Prostate gland (tissue), 2 donors: ENCODE data around the gene ZCCHC7. TPM values are rescaled to one million over a fixed set of nuclear protein-coding genes. Genes with fewer than 3 reads are reported as not detected.

Experiments
- DNase-seq: peaks from one replicate; pipeline ENCODE4 v3.0.0-alpha.2; 2019; ENCODE audit warnings: low spot score
- H3K27ac ChIP-seq, 2 donors: fragments of 200-600 bp; sonication (generic); 2 replicates each; pipeline ENCODE4 v1.5.1; 2017 to 2019
- H3K27me3 ChIP-seq: fragments of 200-600 bp; sonication (generic); replicated peaks from 2 replicates; pipeline ENCODE4 v1.5.1; 2019; ENCODE audit not compliant: insufficient read depth
- H3K36me3 ChIP-seq, 2 donors: fragments of 200-600 bp; sonication (generic); 1 replicate in 1 of 2; 2 replicates in 1 of 2; pipeline versions ENCODE4 v1.5.1 to v1.8.1; 2017 to 2019
- H3K4me1 ChIP-seq: fragments of 200-600 bp; sonication (generic); replicated peaks from 2 replicates; pipeline ENCODE4 v1.5.1; 2019
- H3K4me3 ChIP-seq, 2 donors: fragments of 200-600 bp; sonication (generic); 2 replicates each; pipeline ENCODE4 v1.5.1; 2017 to 2019
- H3K9me3 ChIP-seq: fragments of 200-600 bp; sonication (generic); 2 replicates; pipeline ENCODE4 v1.5.1; 2017
- CTCF ChIP-seq, 4 experiments: fragments of 200-600 bp in 2 of 4; fragments of 450-650 bp in 2 of 4; sonication (generic) in 2 of 4; IDR thresholded peaks; 1 replicate in 3 of 4; 2 replicates in 1 of 4; pipeline ENCODE4 v1.5.1; 2016 to 2019; ENCODE audit warnings: antibody characterized with exemption in 4 of 4, mild to moderate bottlenecking in 2 of 4, moderate library complexity in 2 of 4
- POLR2A ChIP-seq: fragments of 450-650 bp; IDR thresholded peaks from one replicate; pipeline ENCODE4 v1.6.1; 2016; ENCODE audit warnings: antibody characterized with exemption, mild to moderate bottlenecking
- POLR2AphosphoS5 ChIP-seq: sonication (generic); formaldehyde crosslinking; IDR thresholded peaks from one replicate; pipeline ENCODE4 v1.6.1; 2017; ENCODE audit warnings: antibody characterized with exemption
- WGBS: methylation state at CpG from one replicate; pipeline ENCODE4 v1.1.5; 2018; 5-methylcytosine and 5-hydroxymethylcytosine counted together
- intact Hi-C: fragments of 100-400 bp; cut with DNase I; formaldehyde crosslinking; loops from one replicate; pipeline ENCODE4 v1.14.2; 2022
- total RNA-seq, 2 donors: library from RNA; depleted of rRNA; stranded (reverse); fragments of >200 nt; gene quantifications; one replicate each; pipeline ENCODE4 v1.1.0, GENCODE V29; 2016

ZCCHC7 gene
- total RNA-seq, 2 donors from 2014 or later: 12.7 to 14.2 TPM

GRCh38 chr9:37150415-37150814 lies 30.0 kb downstream of the ZCCHC7 start:
- no peak for DNase-seq
- no peaks in the 10 kb centered on the region for H3K9me3 ChIP-seq
- H3K27me3 ChIP-seq: no peaks in the 10 kb centered on the region
- H3K4me3 ChIP-seq: no peak overlapping the region
- intact Hi-C loops: no loop called here
- TF ChIP-seq POLR2A (no peak), POLR2AphosphoS5 (no peak)
- H3K27ac ChIP-seq: no peak overlapping the region
- no peaks in the 10 kb centered on the region for H3K4me1 ChIP-seq
- no peaks in the 10 kb centered on the region for H3K36me3 ChIP-seq

GRCh38 chr9:37151812-37152211 lies 31.4 kb downstream of the ZCCHC7 start:
- Histone ChIP-seq H3K4me1 (no peaks in the 10 kb centered on the region), H3K9me3 (no peaks in the 10 kb centered on the region), H3K27me3 (no peaks in the 10 kb centered on the region), H3K36me3 (no peaks in the 10 kb centered on the region), H3K27ac (no peak overlapping the region), H3K4me3 (no peak overlapping the region)
- 7% methylated on average over 1 of the region's 1 CpG for WGBS
- intact Hi-C loops: no loop called here
- no peak for TF ChIP-seq CTCF (IDR thresholded peaks at IDR 0.05)
- no peak for TF ChIP-seq POLR2A
- no peak for TF ChIP-seq POLR2AphosphoS5
- DNase-seq: no peak

GRCh38 chr9:37152365-37152764 lies 32.0 kb downstream of the ZCCHC7 start:
- no peaks in the 10 kb centered on the region for H3K9me3 ChIP-seq
- 38% methylated on average over 2 of the region's 2 CpGs for WGBS
- intact Hi-C loops: no loop called here
- H3K36me3 ChIP-seq: no peaks in the 10 kb centered on the region
- no peak overlapping the region for H3K4me3 ChIP-seq
- TF ChIP-seq POLR2AphosphoS5 (no peak), POLR2A (no peak), CTCF (IDR thresholded peaks at IDR 0.05) (no peak)
- no peaks in the 10 kb centered on the region for H3K27me3 ChIP-seq
- H3K27ac ChIP-seq: no peak overlapping the region
- H3K4me1 ChIP-seq: no peaks in the 10 kb centered on the region
- DNase-seq: no peak

- WGBS: 62% methylated on average over 2 of the region's 2 CpGs
Observed at GRCh38 chr9:37155601-37156000, 35.2 kb downstream of the ZCCHC7 start.

GRCh38 chr9:37156205-37156604 lies 35.8 kb downstream of the ZCCHC7 start:
- TF ChIP-seq POLR2A (no peak), POLR2AphosphoS5 (no peak), CTCF (IDR thresholded peaks at IDR 0.05) (no peak)
- intact Hi-C loops: no loop called here

More at GRCh38 chr9:37155601-37156000, 35.2 kb downstream of the ZCCHC7 start:
- Histone ChIP-seq H3K27ac (no peak overlapping the region), H3K9me3 (no peaks in the 10 kb centered on the region), H3K27me3 (no peaks in the 10 kb centered on the region), H3K36me3 (no peaks in the 10 kb centered on the region), H3K4me3 (no peak overlapping the region), H3K4me1 (no peaks in the 10 kb centered on the region)
- no peak for DNase-seq
- TF ChIP-seq CTCF (IDR thresholded peaks at IDR 0.05): no peak
- no peak for TF ChIP-seq POLR2A
- no peak for TF ChIP-seq POLR2AphosphoS5
- intact Hi-C loops: no loop called here

More at GRCh38 chr9:37156205-37156604, 35.8 kb downstream of the ZCCHC7 start:
- no peaks in the 10 kb centered on the region for H3K9me3 ChIP-seq
- H3K36me3 ChIP-seq: no peaks in the 10 kb centered on the region
- no peak overlapping the region for H3K4me3 ChIP-seq
- 61% methylated on average over 6 of the region's 6 CpGs for WGBS
- H3K4me1 ChIP-seq: no peaks in the 10 kb centered on the region
- no peak overlapping the region for H3K27ac ChIP-seq
- H3K27me3 ChIP-seq: no peaks in the 10 kb centered on the region
- DNase-seq: no peak
